HG03097 (cell line): Measurements from ENCODE around the gene HABP4.
"Not testable (repeated sequence)": the region's sequence is repeated elsewhere in the genome, so short reads cannot be mapped to it uniquely, and the experiment has no call there.

ENCODE experiments used
- ATAC-seq: cut with Tn5 transposase; IDR thresholded peaks from one replicate; pipeline ENCODE4 v1.9.1; 2021; ENCODE audit not compliant: unreplicated experiment, low FRiP score

HABP4 gene

DNA sequence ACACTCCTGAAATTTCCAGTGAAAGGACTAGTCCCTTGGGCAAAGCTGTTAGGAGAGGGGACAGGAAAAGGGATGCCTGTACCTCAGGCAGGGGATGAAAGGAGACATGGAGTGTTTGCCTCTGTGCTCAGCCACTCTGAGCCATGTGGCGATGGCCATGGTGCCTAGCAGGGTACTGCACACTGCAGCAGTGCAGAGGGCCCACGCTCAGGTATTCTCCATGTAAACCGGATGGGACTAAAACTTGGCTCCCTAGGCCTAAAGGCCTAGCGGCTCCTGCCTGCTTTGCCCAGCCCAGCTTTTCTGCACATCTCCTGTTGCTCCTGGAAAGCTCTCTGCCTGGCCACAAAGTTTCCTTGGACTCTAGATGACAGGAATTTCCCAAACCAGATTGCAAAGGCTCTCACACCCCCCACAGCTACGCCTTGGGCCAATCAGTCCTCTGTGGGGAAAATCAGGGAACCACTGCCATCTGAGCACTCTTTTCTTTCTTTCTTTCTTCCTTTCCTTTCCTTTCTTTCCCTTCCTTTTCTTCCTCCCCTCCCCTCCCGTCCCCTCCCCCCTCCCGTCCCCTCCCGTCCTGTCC lies 44.3 kb downstream of the HABP4 start:
- ATAC-seq = no peak

DNA sequence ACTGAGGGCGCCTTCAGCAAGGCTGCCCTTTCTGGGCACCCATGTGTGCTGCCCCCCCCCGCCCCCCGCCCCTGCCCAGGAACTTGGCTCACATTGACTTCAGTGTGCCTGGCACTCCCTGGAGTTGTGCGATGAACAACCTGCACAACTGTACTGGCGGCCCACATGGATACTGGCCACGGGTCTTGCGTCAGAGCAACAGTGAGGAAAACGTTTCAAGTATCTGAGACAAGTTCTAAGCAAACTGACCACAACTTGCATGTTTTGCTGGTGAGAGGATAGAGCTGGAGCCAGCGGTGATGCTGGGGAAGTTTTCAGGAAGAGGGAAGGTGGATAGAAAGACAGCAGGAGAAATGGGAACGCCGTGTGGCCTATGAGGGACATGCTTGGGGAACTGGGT lies 45.4 kb downstream of the HABP4 start:
- no peak for ATAC-seq

DNA sequence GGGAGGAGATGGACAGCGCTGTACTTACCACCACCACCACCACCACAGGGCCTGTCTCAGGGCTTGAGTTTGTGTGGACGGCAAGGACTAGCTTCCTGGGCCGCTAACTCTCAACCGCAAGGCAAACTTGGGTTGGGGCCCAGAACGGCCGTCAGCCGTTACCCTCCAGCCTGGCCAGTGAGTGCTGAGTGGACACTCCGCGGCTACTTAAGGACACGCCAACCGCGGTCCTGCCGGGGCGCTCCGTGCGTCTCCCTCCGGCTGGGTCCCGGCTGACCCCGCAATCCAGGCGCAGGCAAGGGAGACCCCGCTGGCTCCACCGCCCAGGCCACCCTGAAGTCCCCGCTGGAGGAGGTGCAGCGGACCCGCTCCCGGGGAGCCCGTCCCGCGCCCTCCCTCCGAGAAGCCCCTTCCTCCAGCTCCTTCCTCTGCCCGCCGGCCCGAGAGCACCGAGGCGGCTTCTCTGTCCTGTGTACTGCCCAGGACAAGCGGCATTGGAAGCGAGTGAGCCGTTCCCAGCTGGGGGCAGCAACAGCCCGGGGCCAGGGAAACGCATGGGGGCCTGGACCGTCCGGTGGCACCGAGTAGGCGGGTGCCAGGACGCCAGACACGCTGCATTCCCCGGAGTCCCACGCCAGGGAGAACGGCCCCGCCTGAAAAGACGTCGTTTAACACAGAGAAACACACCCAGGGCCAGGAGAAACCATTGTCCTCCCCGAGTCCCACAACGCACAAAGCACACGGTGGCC lies 46.6 kb downstream of the HABP4 start:
- no peak for ATAC-seq

DNA sequence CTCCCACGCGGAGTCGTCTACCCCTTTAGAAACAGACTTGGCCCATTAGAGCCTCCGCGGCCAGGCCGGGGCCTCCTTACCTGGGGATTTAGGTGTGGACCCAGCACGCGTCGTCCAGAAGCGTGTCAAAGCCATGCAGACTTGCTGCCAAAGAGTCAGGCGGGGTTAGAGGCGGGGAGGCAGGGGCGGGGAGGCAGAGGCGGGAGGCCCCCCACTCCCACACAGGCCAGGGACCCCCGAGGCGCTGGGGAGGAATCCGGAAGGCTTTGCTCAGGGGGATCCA lies 47.1 kb downstream of the HABP4 start:
- no peak for ATAC-seq

DNA sequence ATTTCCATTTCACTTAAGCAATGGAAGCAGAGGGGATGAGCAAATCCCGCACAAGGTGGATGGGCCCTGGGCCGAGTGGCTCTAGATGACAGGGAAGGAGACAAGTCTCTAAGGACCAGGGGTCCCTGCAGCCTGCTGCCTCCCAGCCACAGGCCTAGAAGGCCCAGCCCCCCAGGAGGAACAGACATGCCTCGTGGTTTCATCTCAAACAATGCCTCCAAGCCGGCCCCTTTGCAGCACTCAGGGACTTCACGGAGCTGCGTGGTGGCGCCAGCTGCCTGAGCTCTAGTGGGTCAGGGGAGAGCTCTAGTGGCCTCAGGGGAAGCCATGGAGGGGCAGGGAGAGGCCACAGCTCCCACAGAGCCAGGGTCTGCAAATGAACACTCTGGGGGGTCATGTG lies 48.8 kb downstream of the HABP4 start:
- no peak for ATAC-seq

DNA sequence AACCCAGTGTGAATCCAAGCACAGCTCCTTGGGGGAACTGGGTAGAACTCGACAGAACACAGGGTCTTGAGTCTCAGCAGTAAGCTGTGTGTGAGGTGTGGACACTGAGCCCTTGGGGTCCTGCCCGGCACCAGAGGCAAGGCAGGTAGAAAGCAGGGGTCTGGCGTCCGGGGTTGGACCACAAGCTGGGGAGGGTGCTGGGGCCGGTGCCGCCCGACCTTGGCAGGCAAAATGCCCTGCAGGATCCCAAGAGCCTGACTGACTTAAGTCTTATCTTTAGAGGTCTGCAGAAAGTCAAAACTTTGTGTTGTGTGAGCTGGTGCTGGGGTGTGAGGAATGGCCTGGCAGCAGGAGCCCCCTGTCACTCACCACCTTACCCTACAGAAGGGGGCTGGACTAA lies 49.3 kb downstream of the HABP4 start:
- no peak for ATAC-seq

DNA sequence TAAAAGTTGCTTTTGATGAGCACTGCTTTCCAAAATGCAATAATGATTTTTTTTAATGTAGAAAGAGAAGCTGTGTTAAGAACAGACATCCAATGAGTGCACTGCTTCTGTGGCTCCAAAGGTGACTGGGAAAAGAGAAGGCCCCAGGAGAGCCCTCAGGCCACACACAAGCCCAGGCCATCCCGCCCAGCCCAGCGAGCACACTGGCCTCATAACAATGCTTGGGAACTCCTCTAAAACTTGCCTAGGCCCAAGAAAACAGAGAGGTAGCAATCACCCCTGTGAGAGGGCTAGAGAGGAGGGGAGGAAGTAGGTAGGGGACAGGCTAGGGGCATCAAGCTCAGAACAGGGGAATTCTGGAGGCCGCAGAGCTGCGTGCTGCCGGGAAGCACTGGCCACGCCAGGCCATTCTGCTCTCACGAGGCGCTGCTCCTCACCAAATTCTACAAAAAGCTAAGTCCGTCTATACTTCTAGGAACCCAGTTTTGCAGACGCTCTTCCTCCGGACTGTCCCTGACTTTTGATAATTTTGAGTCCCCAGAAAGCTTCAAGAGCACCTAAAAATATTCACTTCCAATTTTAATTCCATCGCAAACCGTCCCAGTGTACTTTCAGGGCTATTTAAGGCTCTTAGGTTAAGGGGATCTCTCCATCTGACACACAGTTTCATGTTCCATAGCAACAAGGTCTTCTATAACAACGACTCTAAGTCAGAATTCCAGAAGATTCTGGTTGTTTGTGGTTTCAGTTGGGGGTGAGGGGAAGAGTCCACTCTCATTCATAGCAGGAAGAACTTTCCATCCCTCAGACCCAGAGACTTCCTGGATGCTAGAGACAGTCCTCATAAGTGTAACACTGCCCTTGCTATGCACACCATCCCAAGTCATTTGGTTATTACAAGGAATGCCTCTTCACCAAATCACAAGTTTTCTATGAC lies 51.0 kb downstream of the HABP4 start:
- no peak for ATAC-seq

DNA sequence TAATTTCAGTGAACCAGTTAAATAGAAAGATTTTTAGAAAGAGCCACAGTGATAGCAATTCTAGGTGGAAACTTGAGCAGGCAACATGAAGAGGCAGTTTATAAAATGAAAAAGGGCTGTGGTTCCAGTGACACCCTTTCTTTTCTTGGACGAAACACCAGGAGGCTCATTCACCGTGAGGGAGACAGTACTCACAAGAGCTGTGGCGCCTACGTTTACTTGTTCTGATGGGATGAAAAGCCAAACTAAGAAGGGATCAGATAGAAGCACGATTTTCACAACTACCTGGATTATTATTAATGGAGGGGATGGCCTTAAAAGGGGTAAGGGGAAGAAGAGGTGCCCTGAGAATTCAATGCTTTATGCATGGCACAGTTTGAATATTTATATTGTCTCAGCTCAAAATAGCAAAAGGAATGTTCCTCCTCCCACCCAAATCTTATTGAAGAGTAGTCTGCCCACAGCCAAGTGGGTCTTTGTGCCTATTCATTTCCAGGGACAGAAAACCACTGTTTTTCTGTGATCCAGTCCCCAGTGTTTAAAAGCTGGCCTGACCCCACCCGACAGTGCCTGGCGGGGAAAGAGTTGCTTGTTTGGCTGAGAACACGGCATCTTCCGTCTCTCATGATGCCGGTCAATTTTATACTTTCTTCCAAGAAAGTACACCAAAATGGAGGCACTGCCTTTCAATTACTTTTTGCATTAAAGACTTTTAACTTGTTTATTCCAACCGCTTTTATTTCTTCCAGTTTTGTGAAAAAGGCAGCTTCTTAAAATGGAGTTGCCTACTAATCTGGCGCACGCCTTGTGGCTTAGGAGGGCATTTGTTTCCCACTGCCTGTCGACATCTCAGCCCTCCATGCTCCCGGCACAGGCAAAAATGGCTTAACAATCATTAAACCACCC lies 51.9 kb downstream of the HABP4 start:
- ATAC-seq = no peak

DNA sequence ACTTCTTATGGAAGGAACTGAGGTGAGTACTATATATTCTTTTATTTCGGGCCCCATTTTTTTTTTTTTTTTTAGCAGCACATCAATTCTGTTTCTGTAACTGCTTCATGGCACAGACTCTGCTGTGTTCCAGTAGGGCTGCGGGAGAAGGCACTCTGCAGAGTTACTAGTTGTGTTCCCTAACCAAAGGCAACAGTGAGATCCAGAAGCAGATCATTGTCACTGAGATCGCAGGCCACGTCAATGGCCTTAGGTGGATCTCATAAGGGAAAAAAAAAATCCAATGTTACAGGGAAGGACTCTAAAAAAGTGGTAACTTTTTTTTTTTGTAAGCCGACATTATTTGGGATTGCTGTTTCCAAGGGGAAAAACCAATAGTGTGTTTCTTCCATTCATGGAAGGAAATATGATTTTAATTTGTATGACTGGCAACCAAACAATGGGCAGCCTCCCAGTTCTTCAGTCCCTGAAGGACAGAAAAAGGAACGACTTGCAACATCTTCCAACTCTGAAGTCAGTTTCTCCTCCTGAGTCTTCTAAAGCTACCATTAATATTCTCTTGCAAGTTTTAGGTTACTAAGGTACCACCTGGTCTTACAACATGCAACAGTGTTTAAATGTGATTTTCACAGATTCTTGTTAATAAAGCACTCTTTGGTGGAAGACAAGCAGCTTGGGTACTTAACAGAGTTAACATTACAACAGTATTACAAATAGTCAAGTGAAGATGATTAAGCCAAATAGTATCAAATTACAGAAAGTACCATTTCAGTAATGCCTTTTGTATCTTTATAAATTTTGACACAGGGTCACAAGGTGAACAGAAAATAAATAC lies 52.8 kb downstream of the HABP4 start:
- ATAC-seq = no peak

DNA sequence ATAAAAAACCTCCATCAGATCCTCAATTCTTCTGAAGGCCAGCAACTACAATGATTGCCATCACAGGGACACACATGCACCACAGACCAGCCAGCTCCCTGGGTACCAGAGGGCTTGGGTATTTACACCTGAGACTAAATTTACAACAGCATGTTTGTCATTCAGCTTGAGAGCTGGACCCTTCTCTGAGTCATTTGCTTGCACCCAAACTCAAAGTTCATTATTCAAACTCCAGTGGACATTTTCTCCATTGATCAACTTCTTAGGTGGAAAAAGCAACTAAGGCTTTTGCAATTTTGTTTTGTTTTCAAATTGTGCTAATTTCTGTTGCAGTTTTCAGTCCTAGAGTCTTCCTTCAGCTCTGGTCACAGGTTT lies 53.4 kb downstream of the HABP4 start:
- not testable (repeated sequence) for ATAC-seq

DNA sequence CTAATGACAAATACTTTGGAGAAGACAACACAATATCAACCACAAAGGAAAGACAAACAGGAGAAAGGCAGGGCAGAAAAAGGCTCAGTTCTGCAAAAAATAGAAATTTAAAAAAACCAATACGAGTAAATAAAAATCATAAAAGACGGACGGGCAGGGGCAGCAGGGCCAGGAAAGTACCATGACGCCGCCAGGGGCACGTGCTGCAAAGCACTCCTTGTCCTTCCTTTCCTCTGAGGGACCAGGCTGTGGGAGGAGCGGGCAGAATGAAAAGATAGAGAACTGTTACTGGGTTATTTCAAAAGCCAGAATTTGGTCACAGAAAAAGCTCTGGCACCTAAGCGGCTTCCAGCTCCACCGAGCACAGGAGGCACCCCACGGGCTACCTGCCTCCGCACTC lies 53.9 kb downstream of the HABP4 start:
- ATAC-seq = no peak

DNA sequence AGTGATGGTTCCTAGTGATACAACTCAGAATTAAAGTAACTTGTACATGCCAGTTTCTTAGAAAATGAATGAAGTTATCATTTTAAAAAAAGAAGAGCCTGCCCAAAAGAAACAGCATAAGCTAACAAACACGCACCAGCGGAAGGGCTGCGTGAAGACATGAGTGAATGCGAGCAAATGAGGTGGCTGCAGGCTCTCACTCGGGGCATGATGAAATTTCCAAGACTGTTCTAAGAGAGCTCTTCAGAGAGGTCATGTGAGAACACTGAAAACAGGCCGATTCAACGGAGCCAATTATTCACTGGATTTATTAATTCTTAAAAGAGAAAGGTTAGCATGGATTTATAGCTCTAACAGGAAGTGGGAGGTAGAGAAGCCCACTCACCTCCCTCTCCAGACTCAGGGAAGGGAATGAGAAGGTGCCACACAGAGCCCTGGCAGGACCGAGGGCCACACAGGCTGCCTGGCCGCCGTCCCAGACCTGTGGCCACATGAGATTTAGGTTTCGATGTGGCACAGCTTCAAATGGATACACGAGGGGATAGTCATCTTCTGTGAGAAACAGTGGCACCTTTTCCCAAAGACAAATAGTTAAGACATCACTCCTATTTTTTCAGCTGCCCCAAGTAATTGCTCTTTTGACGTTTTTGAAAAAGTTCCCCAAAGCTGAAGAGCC lies 55.5 kb downstream of the HABP4 start:
- no peak for ATAC-seq

DNA sequence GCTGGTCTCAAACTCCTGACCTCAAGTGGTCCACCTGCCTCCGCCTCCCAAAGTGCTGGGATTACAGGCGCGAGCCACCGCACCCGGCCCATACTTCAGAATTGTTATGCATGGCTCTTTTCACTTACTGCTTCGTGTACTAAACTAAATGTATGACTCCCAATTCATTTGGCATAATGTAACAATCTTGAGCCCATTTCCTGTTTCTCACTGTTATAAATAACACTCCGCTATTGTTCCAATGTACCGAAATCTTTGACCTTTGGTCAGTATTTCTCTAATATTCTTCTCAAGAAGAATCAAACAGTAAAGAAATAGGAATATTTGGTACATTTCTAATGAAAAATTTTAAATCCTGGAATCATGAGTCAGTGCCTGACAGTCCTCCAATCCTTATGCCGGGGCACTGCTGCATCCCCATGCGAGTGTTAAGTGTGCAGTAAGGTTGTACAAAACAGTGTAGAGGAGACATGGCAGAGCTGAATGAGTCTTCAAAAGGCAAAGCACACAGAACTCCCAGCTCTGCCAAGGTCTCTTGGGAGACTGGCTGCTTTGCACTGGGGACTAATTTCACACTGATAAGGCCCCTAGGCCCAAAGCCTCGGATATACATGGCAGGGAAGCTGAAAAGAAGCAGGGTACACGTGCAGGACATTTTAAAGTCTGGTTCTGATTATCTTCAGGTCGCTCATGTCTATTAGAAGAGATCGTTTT lies 58.4 kb downstream of the HABP4 start:
- ATAC-seq = no peak

DNA sequence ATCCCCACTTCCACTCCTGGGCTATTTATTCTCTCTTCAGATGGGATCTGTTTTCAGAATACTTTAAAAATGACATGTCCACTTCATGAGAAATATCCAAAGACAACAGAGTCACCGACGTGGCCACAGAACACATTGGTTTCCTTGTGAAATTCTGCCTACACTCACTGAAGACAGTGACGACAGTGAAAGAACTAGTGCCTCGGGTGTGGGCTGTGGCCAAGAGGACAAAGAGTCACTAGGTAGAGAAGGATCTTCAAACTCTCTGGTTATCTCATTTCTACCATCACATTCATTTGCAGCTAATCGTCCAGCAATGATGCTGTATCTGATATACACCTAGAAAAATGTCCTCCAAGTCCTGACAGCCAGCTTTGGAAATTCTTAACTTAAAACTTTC lies 59.1 kb downstream of the HABP4 start:
- no peak for ATAC-seq

DNA sequence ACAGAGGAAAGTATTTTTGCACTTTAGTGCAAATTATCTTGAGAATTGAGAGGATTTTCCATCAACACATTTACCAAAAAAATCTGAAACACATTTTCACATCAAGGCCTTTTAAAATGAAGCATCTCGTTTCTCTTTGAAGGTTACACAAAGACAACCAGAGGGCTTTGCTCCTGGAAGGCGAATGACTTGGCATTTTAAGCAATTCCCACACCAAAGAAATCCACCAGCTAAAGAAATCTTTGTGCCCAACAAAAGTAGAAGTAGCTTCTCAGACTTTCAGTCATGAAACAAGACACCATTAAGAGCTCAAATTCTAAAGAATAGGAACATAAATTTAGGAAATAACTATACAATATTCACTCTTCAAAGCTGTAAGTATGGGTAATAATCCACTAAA lies 59.9 kb downstream of the HABP4 start:
- no peak for ATAC-seq

DNA sequence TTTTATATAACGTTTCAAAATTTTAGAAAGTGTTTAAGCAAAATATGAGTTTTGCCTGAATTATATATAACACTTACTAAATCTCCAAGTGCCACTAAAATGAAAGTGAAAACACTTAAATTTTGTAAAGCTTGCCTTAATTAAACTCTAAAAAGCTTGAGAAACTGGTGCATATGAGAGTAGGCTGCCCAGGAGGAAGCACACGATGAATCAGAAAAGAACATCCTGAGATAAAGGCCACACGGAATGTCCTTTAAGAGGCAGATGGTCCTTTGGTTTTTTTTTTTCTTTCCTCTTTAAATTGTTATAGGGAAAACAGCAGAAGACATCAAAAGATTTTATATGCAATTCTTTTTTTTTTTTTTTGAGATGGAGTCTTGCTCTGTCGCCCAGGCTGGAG lies 60.3 kb downstream of the HABP4 start:
- ATAC-seq = no peak

DNA sequence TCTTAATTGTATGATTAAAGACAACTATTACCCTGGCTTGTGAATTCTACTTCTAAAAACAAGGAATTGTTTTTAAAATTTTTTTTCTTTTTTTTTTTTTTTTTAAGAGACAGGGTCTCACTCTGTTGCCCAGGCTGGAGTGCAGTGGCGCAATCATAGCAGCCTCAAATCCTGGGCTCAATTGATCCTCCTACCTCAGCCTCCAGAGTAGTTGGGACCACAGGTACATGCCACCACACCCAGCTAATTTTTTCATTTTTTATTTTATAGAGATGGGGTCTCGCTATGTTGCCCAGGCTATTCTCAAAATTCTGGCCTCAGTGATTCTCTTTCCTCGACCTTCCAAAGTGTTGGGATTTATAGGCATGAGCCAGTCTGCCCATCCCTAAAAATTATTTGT lies 62.3 kb downstream of the HABP4 start:
- ATAC-seq = no peak

DNA sequence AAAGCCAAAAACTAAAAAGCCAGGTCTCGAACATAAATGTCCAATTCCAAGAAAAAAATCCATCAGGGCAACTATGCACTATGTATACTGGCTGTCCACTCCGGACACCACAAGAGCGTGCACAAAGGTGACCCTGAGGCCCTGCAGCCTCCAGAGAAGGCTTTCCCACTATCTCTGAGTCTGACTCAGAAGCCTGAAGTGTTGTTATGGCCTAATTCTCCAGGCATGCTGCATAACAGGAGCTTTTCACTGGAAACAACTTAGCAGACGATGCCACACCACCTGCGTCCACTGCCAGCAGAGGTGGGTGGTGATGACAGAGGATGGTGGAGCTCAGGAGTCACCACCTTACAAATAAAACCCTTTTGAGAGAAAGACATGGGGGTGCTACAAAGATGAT lies 63.7 kb downstream of the HABP4 start:
- ATAC-seq = no peak
